ENCODE results near the gene BMF. TPM values are rescaled to one million over a fixed set of nuclear protein-coding genes. Genes with fewer than 3 reads are reported as not detected.

BMF gene
- polyA plus RNA-seq, 1 donor from 2014 or later, result 5.8 TPM

DNA sequence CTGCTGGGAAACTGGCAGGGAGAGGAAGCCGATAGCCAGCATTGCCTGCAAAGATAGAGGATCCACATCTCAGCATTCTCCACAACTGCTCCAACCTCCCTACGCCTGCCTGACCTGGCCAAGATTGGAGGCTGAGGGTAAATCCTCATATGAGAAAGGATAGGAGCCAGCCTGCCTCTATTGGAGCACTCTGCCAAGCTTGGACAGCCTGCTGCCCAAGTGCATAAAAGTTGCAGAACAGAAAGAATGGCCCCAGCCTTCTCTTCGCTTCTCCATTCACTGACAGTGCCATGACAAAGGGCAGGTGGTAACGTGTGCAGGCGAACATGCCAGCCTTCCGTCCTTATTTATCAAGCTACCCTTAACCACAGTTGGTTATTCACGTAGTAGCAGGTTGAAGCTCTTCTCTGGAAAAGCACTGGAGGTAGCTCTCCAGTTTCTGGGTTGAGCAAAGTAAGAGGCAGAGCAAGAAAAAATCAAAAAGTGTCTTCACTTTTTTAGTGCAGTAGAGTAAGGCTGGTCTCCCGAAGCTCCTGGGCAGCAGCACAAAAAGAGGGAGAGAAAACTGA lies 4.3 kb downstream of the BMF start:
- H3K9ac ChIP-seq (ENCODE audit: low read length), result no peak overlapping the region
- H3K4me2 ChIP-seq (ENCODE audit: low read length), result no peak overlapping the region
- H2AFZ ChIP-seq (ENCODE audit: low read depth, low read length), result no peak overlapping the region
- no peak for TF ChIP-seq EP300 (conservative IDR thresholded peaks at IDR 0.05; ENCODE audit: poor library complexity, severe bottlenecking)
- TF ChIP-seq, protein P1, sequence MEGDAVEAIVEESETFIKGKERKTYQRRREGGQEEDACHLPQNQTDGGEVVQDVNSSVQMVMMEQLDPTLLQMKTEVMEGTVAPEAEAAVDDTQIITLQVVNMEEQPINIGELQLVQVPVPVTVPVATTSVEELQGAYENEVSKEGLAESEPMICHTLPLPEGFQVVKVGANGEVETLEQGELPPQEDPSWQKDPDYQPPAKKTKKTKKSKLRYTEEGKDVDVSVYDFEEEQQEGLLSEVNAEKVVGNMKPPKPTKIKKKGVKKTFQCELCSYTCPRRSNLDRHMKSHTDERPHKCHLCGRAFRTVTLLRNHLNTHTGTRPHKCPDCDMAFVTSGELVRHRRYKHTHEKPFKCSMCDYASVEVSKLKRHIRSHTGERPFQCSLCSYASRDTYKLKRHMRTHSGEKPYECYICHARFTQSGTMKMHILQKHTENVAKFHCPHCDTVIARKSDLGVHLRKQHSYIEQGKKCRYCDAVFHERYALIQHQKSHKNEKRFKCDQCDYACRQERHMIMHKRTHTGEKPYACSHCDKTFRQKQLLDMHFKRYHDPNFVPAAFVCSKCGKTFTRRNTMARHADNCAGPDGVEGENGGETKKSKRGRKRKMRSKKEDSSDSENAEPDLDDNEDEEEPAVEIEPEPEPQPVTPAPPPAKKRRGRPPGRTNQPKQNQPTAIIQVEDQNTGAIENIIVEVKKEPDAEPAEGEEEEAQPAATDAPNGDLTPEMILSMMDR (IDR thresholded peaks at IDR 0.05; ENCODE audit: poor library complexity, severe bottlenecking), result no peak
- TF ChIP-seq SMC3 (conservative IDR thresholded peaks at IDR 0.05; ENCODE audit: poor library complexity), result no peak
- no peak for TF ChIP-seq TAF1 (IDR thresholded peaks at IDR 0.05; ENCODE audit: low read depth)
- TF ChIP-seq MXI1 (conservative IDR thresholded peaks at IDR 0.05; ENCODE audit: poor library complexity, severe bottlenecking), result no peak
- no peak for TF ChIP-seq POLR2AphosphoS5 (IDR thresholded peaks at IDR 0.05)
- no peak for TF ChIP-seq EZH2 (IDR thresholded peaks at IDR 0.05; ENCODE audit: borderline replicate concordance, insufficient read depth, low read length, poor library complexity, severe bottlenecking)
- no peak for TF ChIP-seq RAD21 (conservative IDR thresholded peaks at IDR 0.05)
- TF ChIP-seq, protein P2, sequence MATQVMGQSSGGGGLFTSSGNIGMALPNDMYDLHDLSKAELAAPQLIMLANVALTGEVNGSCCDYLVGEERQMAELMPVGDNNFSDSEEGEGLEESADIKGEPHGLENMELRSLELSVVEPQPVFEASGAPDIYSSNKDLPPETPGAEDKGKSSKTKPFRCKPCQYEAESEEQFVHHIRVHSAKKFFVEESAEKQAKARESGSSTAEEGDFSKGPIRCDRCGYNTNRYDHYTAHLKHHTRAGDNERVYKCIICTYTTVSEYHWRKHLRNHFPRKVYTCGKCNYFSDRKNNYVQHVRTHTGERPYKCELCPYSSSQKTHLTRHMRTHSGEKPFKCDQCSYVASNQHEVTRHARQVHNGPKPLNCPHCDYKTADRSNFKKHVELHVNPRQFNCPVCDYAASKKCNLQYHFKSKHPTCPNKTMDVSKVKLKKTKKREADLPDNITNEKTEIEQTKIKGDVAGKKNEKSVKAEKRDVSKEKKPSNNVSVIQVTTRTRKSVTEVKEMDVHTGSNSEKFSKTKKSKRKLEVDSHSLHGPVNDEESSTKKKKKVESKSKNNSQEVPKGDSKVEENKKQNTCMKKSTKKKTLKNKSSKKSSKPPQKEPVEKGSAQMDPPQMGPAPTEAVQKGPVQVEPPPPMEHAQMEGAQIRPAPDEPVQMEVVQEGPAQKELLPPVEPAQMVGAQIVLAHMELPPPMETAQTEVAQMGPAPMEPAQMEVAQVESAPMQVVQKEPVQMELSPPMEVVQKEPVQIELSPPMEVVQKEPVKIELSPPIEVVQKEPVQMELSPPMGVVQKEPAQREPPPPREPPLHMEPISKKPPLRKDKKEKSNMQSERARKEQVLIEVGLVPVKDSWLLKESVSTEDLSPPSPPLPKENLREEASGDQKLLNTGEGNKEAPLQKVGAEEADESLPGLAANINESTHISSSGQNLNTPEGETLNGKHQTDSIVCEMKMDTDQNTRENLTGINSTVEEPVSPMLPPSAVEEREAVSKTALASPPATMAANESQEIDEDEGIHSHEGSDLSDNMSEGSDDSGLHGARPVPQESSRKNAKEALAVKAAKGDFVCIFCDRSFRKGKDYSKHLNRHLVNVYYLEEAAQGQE (IDR thresholded peaks at IDR 0.05; ENCODE audit: borderline replicate concordance), result no peak
- no peaks in the 10 kb centered on the region for H3F3A ChIP-seq (ENCODE audit: insufficient read depth, low read length, poor library complexity, severe bottlenecking)
- H3K79me2 ChIP-seq (replicated peaks; ENCODE audit: insufficient read depth, low read length), result no peaks in the 10 kb centered on the region
- no peaks in the 10 kb centered on the region for H3K9me3 ChIP-seq (ENCODE audit: low read length)
- H3K9me2 ChIP-seq (ENCODE audit: insufficient read depth, low read length), result no peaks in the 10 kb centered on the region
- H4K20me1 ChIP-seq (ENCODE audit: insufficient read depth), result no peaks in the 10 kb centered on the region
- no peak overlapping the region for H3K27ac ChIP-seq (ENCODE audit: low read length)
- H3K27me3 ChIP-seq (ENCODE audit: insufficient read depth, low read depth, low read length), result no peaks in the 10 kb centered on the region
- H3K36me3 ChIP-seq (ENCODE audit: insufficient read depth, low read length), result no peaks in the 10 kb centered on the region
- H3K4me3 ChIP-seq (ENCODE audit: low read length), result no peak overlapping the region

DNA sequence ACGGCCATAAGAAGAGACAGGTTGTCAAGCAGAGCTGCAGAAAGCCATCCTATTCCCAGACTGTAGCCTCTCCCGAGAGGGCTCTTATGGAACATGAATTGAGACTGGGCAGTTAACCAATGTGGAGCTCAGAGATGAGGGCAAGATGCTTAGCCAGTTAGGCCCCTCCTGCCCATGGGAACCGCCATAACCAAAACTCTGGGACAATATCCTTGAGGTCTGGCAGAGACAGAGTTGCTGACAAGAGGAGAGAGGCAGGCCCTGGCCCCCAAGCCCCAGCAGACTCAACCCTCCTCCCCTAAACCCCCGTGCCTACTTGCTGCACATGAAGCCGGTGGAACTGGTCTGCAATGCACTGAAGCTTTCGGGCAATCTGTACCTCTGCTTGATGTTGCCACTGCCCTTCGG lies 4.8 kb downstream of the BMF start:
- no peak overlapping the region for H3K27ac ChIP-seq (ENCODE audit: low read length)
- no peak overlapping the region for H3K9ac ChIP-seq (ENCODE audit: low read length)
- H3K9me3 ChIP-seq (ENCODE audit: low read length), result no peaks in the 10 kb centered on the region
- no peaks in the 10 kb centered on the region for H3K36me3 ChIP-seq (ENCODE audit: insufficient read depth, low read length)
- no peak overlapping the region for H3K4me2 ChIP-seq (ENCODE audit: low read length)
- H3K4me3 ChIP-seq (ENCODE audit: low read length), result no peak overlapping the region
- H3F3A ChIP-seq (ENCODE audit: insufficient read depth, low read length, poor library complexity, severe bottlenecking), result no peaks in the 10 kb centered on the region
- no peaks in the 10 kb centered on the region for H3K27me3 ChIP-seq (ENCODE audit: insufficient read depth, low read depth, low read length)
- TF ChIP-seq POLR2AphosphoS5 (IDR thresholded peaks at IDR 0.05), result no peak
- no peak for TF ChIP-seq TAF1 (IDR thresholded peaks at IDR 0.05; ENCODE audit: low read depth)
- no peak for TF ChIP-seq EP300 (conservative IDR thresholded peaks at IDR 0.05; ENCODE audit: poor library complexity, severe bottlenecking)
- TF ChIP-seq MXI1 (conservative IDR thresholded peaks at IDR 0.05; ENCODE audit: poor library complexity, severe bottlenecking), result no peak
- TF ChIP-seq EZH2 (IDR thresholded peaks at IDR 0.05; ENCODE audit: borderline replicate concordance, insufficient read depth, low read length, poor library complexity, severe bottlenecking), result no peak
- TF ChIP-seq RAD21 (conservative IDR thresholded peaks at IDR 0.05), result no peak
- TF ChIP-seq SMC3 (conservative IDR thresholded peaks at IDR 0.05; ENCODE audit: poor library complexity), result no peak
- TF ChIP-seq, protein P1 (IDR thresholded peaks at IDR 0.05; ENCODE audit: poor library complexity, severe bottlenecking), result no peak
- TF ChIP-seq, protein P2 (IDR thresholded peaks at IDR 0.05; ENCODE audit: borderline replicate concordance), result no peak
- no peaks in the 10 kb centered on the region for H4K20me1 ChIP-seq (ENCODE audit: insufficient read depth)
- no peak overlapping the region for H2AFZ ChIP-seq (ENCODE audit: low read depth, low read length)
- no peaks in the 10 kb centered on the region for H3K79me2 ChIP-seq (replicated peaks; ENCODE audit: insufficient read depth, low read length)
- no peaks in the 10 kb centered on the region for H3K9me2 ChIP-seq (ENCODE audit: insufficient read depth, low read length)
